Mucosa of stomach (tissue), 1 donor: ENCODE results near the gene MYBPH.

ENCODE experiments used
- H3K27me3 ChIP-seq: one replicate; pipeline ENCODE4 v1.7.0; 2013; ENCODE audit warnings: mild to moderate bottlenecking, low read length; ENCODE audit not compliant: control insufficient read depth, insufficient read depth
- H3K36me3 ChIP-seq: one replicate; pipeline ENCODE4 v1.7.0; 2013; ENCODE audit warnings: low read length; ENCODE audit not compliant: control insufficient read depth, insufficient read depth
- H3K4me1 ChIP-seq: one replicate; pipeline ENCODE4 v1.7.0; 2013; ENCODE audit warnings: mild to moderate bottlenecking, low read length; ENCODE audit not compliant: control insufficient read depth, insufficient read depth
- H3K4me3 ChIP-seq: one replicate; pipeline ENCODE4 v1.7.0; 2013; ENCODE audit warnings: low read length
- H3K9ac ChIP-seq: one replicate; pipeline ENCODE4 v1.7.0; 2013; ENCODE audit warnings: mild to moderate bottlenecking, low read length, moderate library complexity
- H3K9me3 ChIP-seq: one replicate; pipeline ENCODE4 v1.7.0; 2013; ENCODE audit warnings: mild to moderate bottlenecking, low read length, moderate library complexity; ENCODE audit not compliant: control insufficient read depth
- donor health status: Pancreatic carcinoma.

The MYBPH gene

GRCh38 chr1:203199002-203199401, 23.4 kb upstream of the MYBPH start:
- Histone ChIP-seq H3K4me1 (no peaks in the 10 kb centered on the region), H3K27me3 (peaks cover 8% of the 10 kb centered on the region), H3K36me3 (no peaks in the 10 kb centered on the region), H3K4me3 (no peak overlapping the region), H3K9me3 (no peaks in the 10 kb centered on the region), H3K9ac (no peak overlapping the region)

GRCh38 chr1:203197625-203198024, 22.0 kb upstream of the MYBPH start:
- H3K9ac ChIP-seq: no peak overlapping the region
- no peak overlapping the region for H3K4me3 ChIP-seq
- H3K27me3 ChIP-seq: peaks cover 8% of the 10 kb centered on the region
- H3K9me3 ChIP-seq: no peaks in the 10 kb centered on the region
- H3K36me3 ChIP-seq: no peaks in the 10 kb centered on the region
- no peaks in the 10 kb centered on the region for H3K4me1 ChIP-seq

GRCh38 chr1:203196371-203196770, 20.7 kb upstream of the MYBPH start:
- Histone ChIP-seq H3K4me1 (no peaks in the 10 kb centered on the region), H3K27me3 (peaks cover 8% of the 10 kb centered on the region), H3K36me3 (no peaks in the 10 kb centered on the region), H3K9ac (no peak overlapping the region), H3K4me3 (no peak overlapping the region), H3K9me3 (no peaks in the 10 kb centered on the region)

GRCh38 chr1:203190949-203191348, 15.3 kb upstream of the MYBPH start:
- no peaks in the 10 kb centered on the region for H3K4me1 ChIP-seq
- no peak overlapping the region for H3K9ac ChIP-seq
- H3K4me3 ChIP-seq: no peak overlapping the region
- H3K9me3 ChIP-seq: no peaks in the 10 kb centered on the region
- no peaks in the 10 kb centered on the region for H3K36me3 ChIP-seq
- no peaks in the 10 kb centered on the region for H3K27me3 ChIP-seq

DNA sequence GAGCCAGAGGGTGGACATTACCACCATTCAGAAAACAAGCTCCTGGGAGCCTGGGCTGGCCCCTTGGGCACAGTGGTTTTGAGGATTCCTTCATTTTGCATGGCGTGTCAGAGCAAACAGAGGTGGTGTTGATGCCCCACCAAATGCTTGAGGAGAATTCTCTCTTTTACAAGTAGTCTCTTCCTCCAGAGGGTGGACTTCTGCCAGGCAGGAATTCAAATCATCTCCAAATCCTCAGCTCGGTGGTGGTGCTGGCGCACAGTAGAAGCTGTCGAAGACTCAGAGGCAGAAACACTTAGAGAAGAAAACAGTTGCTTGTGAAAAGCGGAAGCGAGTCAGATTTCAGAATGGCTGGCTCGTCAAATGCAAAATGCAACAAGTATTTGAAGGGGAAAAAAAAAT, 14.3 kb upstream of the MYBPH start:
- Histone ChIP-seq H3K4me1 (no peaks in the 10 kb centered on the region), H3K4me3 (no peak overlapping the region), H3K36me3 (no peaks in the 10 kb centered on the region), H3K9ac (no peak overlapping the region), H3K27me3 (no peaks in the 10 kb centered on the region), H3K9me3 (no peaks in the 10 kb centered on the region)

DNA sequence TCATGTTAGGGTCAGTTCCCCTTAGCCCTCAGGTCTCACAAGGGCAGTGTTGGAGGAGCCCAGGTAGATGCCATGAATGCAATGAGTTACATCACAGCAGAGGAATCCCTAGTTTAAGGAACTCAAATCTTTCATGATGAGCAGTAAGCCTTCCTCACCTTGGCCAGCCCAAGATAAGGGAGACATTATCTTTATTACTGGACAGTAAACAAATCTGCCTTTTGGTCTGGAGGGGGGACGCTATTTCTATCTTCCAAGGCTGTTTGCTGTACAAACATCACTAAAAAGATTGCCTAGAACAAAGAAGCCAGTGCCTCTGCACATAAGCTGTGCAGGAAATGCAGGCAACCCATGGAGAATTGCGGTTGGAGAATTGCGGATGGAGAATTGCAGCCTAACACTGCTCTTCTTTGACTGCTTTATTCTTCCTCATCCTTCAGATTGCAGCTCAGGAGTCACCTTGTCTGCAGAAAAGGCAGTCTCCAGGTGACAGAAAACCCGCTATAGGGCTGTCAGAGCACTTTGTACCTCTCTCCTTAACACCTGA, 13.1 kb upstream of the MYBPH start:
- Histone ChIP-seq H3K9me3 (no peaks in the 10 kb centered on the region), H3K9ac (no peak overlapping the region), H3K27me3 (no peaks in the 10 kb centered on the region), H3K4me1 (no peaks in the 10 kb centered on the region), H3K36me3 (no peaks in the 10 kb centered on the region), H3K4me3 (no peak overlapping the region)

DNA sequence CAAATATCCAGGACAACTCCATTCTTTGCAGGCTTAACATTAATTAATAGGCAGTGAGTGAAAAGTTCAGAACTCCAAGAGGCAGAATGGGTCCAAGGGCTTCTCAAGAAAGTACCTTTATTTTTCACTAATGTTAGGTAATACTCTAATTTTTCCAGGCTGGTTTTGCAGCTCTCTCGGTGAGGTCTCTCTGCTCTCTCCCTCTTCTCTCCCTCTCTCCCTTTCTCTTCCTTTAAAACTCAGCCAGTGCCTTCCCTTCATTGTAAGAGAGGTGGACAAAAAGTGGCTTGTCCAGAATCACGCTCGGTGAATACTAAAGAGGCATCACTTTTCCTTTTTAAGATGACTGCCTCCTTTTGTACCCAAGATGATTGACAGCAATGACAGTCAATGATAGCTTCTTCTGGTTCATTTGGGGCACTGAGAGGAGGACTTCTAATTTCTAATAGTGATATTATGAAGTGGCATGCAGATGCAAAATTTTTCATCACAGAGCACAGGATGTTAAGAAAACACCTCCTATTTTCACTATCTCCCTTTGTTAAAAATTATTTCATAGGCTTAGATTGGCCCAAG, 12.2 kb upstream of the MYBPH start:
- H3K27me3 ChIP-seq: no peaks in the 10 kb centered on the region
- no peak overlapping the region for H3K4me3 ChIP-seq
- no peak overlapping the region for H3K9ac ChIP-seq

DNA sequence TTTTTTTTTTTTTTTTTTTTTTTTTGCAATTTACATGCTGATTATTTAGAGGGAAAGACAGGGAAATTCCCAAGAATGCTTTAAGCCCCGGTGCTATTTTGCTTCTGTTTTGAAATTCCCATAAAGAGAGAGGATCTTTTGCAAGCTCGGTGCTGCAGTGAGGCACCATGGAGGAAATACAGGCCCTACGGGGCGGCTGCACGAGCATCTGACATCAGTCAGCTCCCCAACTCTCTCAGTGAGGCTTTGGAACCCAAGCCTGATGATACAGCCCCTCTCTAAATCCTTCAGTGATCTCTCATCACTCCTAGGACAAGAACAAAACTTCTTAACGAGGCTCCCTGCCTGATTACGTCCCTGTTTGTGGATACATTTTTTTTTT, 11.7 kb upstream of the MYBPH start:
- no peaks in the 10 kb centered on the region for H3K4me1 ChIP-seq
- no peaks in the 10 kb centered on the region for H3K36me3 ChIP-seq
- no peaks in the 10 kb centered on the region for H3K9me3 ChIP-seq
- H3K4me3 ChIP-seq: no peak overlapping the region
- no peak overlapping the region for H3K9ac ChIP-seq
- no peaks in the 10 kb centered on the region for H3K27me3 ChIP-seq

More for the DNA sequence above, 12.2 kb upstream of the MYBPH start:
- no peaks in the 10 kb centered on the region for H3K4me1 ChIP-seq
- no peaks in the 10 kb centered on the region for H3K9me3 ChIP-seq
- H3K36me3 ChIP-seq: no peaks in the 10 kb centered on the region

DNA sequence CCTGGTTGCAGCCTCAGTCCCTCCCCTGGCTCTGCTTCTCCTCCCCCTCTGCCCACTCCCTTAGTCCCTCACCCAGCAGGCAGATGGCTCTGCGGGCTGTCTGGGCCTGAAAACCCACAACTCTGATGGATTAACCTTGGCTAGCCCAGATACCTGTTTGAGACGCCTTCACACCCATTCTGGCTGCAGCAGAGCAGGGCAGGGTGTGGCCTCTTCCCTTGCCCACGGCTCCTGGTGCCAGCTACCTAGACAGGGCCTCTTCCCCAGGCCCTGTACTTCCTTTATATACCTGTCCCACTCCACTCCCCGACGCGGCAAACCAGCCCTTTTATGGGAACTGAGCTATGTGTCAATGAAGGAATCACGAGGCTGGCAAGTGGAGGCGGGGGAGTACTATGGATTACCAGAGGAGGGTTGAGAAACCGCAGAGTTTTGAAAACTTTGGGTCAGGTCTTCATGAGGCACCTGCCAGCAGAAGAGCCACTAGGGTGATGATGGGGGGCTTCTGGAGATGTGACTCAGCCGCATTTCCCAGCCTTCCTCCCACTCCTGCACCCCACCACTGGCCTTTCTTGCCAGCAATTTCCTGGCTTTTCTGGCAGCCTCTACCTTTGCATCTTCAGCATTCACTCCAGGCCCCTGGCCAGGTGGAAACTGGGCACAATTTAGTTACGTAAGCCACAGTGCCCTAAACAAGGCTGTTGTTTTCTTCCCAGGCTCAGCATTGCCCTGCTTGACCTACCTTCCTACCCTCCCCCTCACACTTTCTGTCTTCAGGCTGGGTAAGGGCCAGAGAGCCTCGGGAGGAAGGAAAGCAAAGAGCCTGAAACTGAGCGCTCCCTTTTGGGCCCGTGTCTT, 11.0 kb upstream of the MYBPH start, which contains the start of gene CHI3L1:
Gene CHI3L1, minus strand, starts transcription at position 259 of the 858 bp plus-strand sequence. Its CDS starts 81 bp downstream, at position 178.
- H3K4me1 ChIP-seq: no peaks in the 10 kb centered on the region
- H3K9ac ChIP-seq: no peak within 1 kb of the TSS
- no peak within 1 kb of the TSS for H3K4me3 ChIP-seq
- H3K27me3 ChIP-seq: no peaks in the 10 kb centered on the region
- no peaks in the 10 kb centered on the region for H3K9me3 ChIP-seq
- H3K36me3 ChIP-seq: no peaks in the 10 kb centered on the region

GRCh38 chr1:203186091-203186445, 10.4 kb upstream of the MYBPH start:
- Histone ChIP-seq H3K27me3 (no peaks in the 10 kb centered on the region), H3K4me1 (no peaks in the 10 kb centered on the region), H3K4me3 (no peak overlapping the region), H3K9ac (no peak overlapping the region), H3K9me3 (no peaks in the 10 kb centered on the region), H3K36me3 (no peaks in the 10 kb centered on the region)

DNA sequence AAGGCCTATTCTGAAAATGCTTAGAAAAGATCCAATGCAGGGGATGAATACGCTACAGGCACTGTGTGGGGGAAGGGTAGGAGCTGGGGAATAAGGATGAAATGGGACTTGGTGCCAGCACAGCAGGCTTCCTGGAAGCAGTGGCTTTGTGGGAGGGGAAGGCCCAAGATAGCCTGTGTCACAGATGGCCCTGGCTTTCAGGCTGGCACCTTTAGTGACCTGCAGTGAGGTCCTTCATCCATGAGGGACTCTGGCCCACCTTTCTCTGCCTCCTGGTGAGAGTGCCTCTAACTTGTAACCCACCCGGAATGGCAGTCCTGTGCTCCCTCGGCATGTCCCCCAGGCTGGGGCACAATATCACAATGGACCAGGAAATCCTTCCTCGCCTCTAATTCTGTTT, 10.0 kb upstream of the MYBPH start:
- H3K9ac ChIP-seq: no peak overlapping the region
- H3K4me1 ChIP-seq: no peaks in the 10 kb centered on the region
- H3K9me3 ChIP-seq: no peaks in the 10 kb centered on the region
- no peak overlapping the region for H3K4me3 ChIP-seq
- no peaks in the 10 kb centered on the region for H3K27me3 ChIP-seq
- no peaks in the 10 kb centered on the region for H3K36me3 ChIP-seq

DNA sequence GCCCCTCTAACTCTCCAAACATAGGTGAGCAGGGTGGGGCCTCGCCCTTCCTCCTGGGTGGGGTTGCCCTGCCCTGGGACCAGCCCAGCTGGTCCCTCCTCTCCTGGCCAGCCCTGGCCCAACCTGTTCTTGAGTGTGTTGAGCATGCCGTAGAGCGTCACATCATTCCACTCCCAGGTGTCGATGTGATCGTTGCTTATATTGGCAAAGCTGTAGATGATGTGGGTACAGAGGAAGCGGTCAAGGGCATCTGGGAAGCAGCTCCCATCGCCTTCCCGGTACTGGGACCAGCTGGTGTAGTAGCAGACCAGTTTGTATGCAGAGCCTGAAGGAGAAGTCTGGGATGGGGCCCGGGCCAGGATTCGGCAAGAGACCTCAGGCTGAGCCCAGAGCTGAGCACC, 9.4 kb upstream of the MYBPH start:
- Histone ChIP-seq H3K4me1 (no peaks in the 10 kb centered on the region), H3K9me3 (no peaks in the 10 kb centered on the region), H3K9ac (no peak overlapping the region), H3K4me3 (no peak overlapping the region), H3K36me3 (no peaks in the 10 kb centered on the region), H3K27me3 (no peaks in the 10 kb centered on the region)
